Measurements from ENCODE around the gene SEC61A2.

SEC61A2 gene

DNA sequence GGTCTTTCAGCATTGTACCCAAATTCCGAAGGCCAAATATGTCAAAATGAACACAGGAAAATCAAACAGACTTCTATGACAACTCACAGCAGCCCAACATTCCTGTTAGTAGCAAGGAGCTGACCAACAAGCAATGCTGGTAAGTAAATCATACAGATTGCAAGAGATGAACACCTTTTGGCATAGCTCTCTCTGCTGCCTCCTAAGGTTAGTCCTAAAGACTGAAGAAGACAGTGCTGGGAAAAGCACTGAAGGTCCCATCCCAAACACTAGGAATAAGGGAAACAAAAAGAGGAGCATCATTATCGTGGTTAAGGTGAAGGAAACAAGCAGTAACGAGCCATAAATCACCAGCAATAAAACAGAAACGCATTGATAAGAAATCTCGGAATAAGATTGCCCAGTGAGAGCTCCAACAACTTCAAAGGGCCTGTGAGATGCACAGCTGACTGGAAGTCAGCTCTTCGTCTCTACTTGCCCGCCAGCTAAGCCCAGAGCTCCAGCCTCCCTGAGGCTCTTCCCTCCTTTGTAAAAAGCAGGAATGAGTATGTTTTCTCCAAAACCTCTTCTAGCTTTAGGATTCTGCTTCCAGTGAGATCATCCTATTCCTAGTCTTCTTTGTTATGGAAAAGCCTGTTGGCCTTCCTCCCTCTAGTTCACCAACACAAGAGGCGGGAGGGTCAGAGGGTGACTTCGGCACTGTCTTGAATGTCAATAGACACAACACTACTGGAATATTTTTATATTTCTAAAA, 50.9 kb downstream of the SEC61A2 start:
- TF ChIP-seq TAF1 (IDR thresholded peaks at IDR 0.05; ENCODE audit: low read depth): no peak
- TF ChIP-seq RAD21 (IDR thresholded peaks at IDR 0.05; ENCODE audit: low read depth): no peak
- no peak for TF ChIP-seq EGR1 (IDR thresholded peaks at IDR 0.05)
- TF ChIP-seq EP300 (IDR thresholded peaks at IDR 0.05; ENCODE audit: borderline replicate concordance): no peak
- no peak for TF ChIP-seq YY1 (IDR thresholded peaks at IDR 0.05; ENCODE audit: low read depth)
- TF ChIP-seq, protein P1, sequence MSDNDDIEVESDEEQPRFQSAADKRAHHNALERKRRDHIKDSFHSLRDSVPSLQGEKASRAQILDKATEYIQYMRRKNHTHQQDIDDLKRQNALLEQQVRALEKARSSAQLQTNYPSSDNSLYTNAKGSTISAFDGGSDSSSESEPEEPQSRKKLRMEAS (IDR thresholded peaks at IDR 0.05): no peak
- TF ChIP-seq CREB1 (IDR thresholded peaks at IDR 0.05; ENCODE audit: low read depth): no peak
- no peak for TF ChIP-seq TCF12 (IDR thresholded peaks at IDR 0.05; ENCODE audit: low read depth)
- TF ChIP-seq NFIC (IDR thresholded peaks at IDR 0.05): no peak
- TF ChIP-seq FOXM1 (IDR thresholded peaks at IDR 0.05; ENCODE audit: borderline replicate concordance, low read depth): no peak
- no peak for TF ChIP-seq TEAD4 (IDR thresholded peaks at IDR 0.05)
- no peak for TF ChIP-seq CEBPB (IDR thresholded peaks at IDR 0.05)
- TF ChIP-seq, protein P2, sequence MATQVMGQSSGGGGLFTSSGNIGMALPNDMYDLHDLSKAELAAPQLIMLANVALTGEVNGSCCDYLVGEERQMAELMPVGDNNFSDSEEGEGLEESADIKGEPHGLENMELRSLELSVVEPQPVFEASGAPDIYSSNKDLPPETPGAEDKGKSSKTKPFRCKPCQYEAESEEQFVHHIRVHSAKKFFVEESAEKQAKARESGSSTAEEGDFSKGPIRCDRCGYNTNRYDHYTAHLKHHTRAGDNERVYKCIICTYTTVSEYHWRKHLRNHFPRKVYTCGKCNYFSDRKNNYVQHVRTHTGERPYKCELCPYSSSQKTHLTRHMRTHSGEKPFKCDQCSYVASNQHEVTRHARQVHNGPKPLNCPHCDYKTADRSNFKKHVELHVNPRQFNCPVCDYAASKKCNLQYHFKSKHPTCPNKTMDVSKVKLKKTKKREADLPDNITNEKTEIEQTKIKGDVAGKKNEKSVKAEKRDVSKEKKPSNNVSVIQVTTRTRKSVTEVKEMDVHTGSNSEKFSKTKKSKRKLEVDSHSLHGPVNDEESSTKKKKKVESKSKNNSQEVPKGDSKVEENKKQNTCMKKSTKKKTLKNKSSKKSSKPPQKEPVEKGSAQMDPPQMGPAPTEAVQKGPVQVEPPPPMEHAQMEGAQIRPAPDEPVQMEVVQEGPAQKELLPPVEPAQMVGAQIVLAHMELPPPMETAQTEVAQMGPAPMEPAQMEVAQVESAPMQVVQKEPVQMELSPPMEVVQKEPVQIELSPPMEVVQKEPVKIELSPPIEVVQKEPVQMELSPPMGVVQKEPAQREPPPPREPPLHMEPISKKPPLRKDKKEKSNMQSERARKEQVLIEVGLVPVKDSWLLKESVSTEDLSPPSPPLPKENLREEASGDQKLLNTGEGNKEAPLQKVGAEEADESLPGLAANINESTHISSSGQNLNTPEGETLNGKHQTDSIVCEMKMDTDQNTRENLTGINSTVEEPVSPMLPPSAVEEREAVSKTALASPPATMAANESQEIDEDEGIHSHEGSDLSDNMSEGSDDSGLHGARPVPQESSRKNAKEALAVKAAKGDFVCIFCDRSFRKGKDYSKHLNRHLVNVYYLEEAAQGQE (IDR thresholded peaks at IDR 0.05; ENCODE audit: low read depth): no peak
- TF ChIP-seq, protein P3, sequence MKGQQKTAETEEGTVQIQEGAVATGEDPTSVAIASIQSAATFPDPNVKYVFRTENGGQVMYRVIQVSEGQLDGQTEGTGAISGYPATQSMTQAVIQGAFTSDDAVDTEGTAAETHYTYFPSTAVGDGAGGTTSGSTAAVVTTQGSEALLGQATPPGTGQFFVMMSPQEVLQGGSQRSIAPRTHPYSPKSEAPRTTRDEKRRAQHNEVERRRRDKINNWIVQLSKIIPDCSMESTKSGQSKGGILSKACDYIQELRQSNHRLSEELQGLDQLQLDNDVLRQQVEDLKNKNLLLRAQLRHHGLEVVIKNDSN (IDR thresholded peaks at IDR 0.05): no peak
- no peak for TF ChIP-seq ZBTB7A (IDR thresholded peaks at IDR 0.05; ENCODE audit: low read depth)

DNA sequence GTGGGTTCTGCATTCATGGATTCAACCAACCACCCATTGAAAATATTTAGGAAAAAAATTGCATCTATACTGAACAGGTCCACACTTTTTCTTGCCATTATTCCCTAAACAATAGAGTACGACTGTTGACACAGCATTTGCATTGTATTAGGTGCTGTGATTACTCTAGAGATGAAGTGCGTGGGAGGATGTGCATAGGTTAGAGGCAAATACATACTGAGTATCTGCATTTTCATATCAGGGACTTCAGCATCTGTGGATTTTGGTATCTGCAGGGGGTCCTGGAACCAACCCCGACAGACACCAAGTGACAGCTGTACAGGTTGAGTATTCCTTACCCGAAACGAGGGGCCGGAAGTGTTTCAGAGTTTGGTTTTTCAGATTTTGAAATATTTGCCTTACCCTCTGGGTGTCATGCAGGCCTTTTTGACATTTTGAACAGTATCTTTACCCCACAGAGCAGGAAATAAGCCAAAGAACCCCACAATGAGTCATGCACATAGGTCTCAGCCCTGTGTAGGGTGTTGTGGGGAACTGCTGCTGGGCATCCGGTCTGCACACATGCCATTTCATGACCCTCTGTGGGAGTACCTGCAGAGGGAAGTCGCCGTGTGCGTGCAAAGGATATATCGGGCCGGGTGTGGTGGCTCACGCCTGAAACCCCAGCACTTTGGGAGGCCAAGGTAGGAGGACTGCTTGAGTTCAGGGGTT, 51.7 kb downstream of the SEC61A2 start:
- TF ChIP-seq NFIC (IDR thresholded peaks at IDR 0.05) (no peak), TAF1 (IDR thresholded peaks at IDR 0.05; ENCODE audit: low read depth) (no peak), CREB1 (IDR thresholded peaks at IDR 0.05; ENCODE audit: low read depth) (no peak), RAD21 (IDR thresholded peaks at IDR 0.05; ENCODE audit: low read depth) (no peak), FOXM1 (IDR thresholded peaks at IDR 0.05; ENCODE audit: borderline replicate concordance, low read depth) (no peak), EP300 (IDR thresholded peaks at IDR 0.05; ENCODE audit: borderline replicate concordance) (no peak), EGR1 (IDR thresholded peaks at IDR 0.05) (no peak)
- TF ChIP-seq, protein P2 (IDR thresholded peaks at IDR 0.05; ENCODE audit: low read depth): no peak
- TF ChIP-seq, protein P3 (IDR thresholded peaks at IDR 0.05): no peak

DNA sequence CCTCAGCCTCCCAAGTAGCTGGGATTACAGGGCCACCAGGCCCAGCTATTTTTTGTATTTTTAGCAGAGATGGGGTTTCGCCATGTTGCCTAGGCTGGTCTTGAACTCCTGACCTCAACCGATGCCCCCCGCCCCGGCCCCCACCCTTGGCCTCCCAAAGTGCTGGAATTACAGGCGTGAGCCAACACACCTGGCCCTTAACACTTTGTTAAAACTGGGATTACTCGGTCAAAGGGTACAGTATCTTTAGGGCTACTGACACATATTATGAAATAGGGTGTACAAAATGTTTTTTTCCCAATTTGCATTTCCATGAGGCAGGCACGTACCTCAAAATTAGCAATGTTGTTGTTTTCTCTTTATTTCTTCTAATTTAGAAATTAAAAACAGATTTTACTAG, 54.7 kb downstream of the SEC61A2 start:
- TF ChIP-seq CREB1 (IDR thresholded peaks at IDR 0.05; ENCODE audit: low read depth): no peak
- TF ChIP-seq, protein P2 (IDR thresholded peaks at IDR 0.05; ENCODE audit: low read depth): no peak
- no peak for TF ChIP-seq TCF12 (IDR thresholded peaks at IDR 0.05; ENCODE audit: low read depth)
- TF ChIP-seq EP300 (IDR thresholded peaks at IDR 0.05; ENCODE audit: borderline replicate concordance): no peak
- no peak for TF ChIP-seq CEBPB (IDR thresholded peaks at IDR 0.05)
- no peak for TF ChIP-seq NFIC (IDR thresholded peaks at IDR 0.05)

DNA sequence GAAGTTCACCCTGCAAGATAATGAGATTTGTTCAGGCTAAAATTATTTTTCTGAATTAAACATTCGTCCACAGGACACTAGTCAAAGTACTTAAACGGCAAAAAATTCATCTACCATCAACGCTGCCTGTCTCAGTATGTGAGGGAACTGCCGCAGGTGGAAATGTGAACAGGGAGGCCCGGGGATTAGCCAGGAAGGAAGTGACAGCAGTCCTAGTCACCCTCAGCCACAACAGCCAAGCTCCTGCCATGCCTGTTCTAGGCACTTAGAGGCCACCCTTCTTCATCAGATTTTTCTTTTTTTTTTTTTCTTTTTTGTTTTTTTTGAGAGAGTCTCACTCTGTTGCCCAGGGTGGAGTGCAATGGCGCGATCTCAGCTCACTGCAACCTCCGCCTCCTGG, 56.8 kb downstream of the SEC61A2 start:
- TF ChIP-seq FOXM1 (IDR thresholded peaks at IDR 0.05; ENCODE audit: borderline replicate concordance, low read depth) (no peak), TEAD4 (IDR thresholded peaks at IDR 0.05) (no peak), EGR1 (IDR thresholded peaks at IDR 0.05) (no peak), CEBPB (IDR thresholded peaks at IDR 0.05) (no peak), TCF12 (IDR thresholded peaks at IDR 0.05; ENCODE audit: low read depth) (no peak), EP300 (IDR thresholded peaks at IDR 0.05; ENCODE audit: borderline replicate concordance) (no peak), CREB1 (IDR thresholded peaks at IDR 0.05; ENCODE audit: low read depth) (no peak), NFIC (IDR thresholded peaks at IDR 0.05) (no peak), TAF1 (IDR thresholded peaks at IDR 0.05; ENCODE audit: low read depth) (no peak), ZBTB7A (IDR thresholded peaks at IDR 0.05; ENCODE audit: low read depth) (no peak), YY1 (IDR thresholded peaks at IDR 0.05; ENCODE audit: low read depth) (no peak), RAD21 (IDR thresholded peaks at IDR 0.05; ENCODE audit: low read depth) (no peak)
- TF ChIP-seq, protein P3 (IDR thresholded peaks at IDR 0.05): no peak

All from Ishikawa (cell line).